ENCODE results near the gene TBC1D8. TPM values are rescaled to one million over a fixed set of nuclear protein-coding genes. Genes with fewer than 3 reads are reported as not detected.

TBC1D8 gene
- total and polyA plus RNA-seq, 3 donors from 2014 or later, result 62.2 to 125 (median 90.1) TPM

DNA sequence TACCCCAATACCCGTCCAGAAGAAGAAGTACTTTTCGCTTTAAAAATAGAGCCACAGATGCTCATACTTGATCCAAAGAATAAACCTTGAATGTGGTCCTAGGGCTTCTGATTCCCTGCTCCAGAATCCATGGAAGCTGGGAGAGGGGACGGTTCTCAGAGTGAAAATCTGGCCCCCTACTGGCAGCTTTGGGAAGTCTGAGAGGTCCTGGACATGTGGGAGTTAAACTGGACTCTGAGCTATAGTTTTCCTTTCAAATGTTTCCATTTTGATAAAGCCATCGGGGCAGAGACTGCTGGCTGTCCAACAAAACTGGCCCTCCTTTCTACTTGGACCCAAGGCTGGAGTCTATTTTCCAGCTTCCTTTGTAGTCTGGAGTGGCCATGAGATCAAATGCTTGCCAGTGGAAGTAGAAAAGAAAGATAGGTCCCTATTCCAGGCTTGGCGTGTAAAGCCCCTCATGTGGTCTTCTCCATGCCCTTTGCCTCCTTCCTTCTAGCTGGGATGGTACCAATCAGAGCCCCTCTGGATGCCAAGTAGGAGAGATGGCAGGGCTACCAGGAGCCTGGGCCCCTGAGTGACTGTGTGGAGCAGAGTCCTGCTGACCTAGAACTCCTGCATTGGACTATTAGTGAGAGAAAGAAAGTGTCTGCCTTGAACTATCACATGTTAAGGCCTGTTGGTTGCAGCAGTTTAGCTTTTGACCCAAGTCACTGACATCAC is 37.7 kb upstream of the TBC1D8 start:
- Histone ChIP-seq H3K4me1 (no peaks in the 10 kb centered on the region), H3K9me3 (no peaks in the 10 kb centered on the region), H3K36me3 (ENCODE audit: low read depth, missing control alignments) (no peaks in the 10 kb centered on the region), H3K27ac (no peak overlapping the region), H3K4me3 (no peak overlapping the region), H3K27me3 (no peaks in the 10 kb centered on the region)
- TF ChIP-seq, protein P1, sequence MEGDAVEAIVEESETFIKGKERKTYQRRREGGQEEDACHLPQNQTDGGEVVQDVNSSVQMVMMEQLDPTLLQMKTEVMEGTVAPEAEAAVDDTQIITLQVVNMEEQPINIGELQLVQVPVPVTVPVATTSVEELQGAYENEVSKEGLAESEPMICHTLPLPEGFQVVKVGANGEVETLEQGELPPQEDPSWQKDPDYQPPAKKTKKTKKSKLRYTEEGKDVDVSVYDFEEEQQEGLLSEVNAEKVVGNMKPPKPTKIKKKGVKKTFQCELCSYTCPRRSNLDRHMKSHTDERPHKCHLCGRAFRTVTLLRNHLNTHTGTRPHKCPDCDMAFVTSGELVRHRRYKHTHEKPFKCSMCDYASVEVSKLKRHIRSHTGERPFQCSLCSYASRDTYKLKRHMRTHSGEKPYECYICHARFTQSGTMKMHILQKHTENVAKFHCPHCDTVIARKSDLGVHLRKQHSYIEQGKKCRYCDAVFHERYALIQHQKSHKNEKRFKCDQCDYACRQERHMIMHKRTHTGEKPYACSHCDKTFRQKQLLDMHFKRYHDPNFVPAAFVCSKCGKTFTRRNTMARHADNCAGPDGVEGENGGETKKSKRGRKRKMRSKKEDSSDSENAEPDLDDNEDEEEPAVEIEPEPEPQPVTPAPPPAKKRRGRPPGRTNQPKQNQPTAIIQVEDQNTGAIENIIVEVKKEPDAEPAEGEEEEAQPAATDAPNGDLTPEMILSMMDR (IDR thresholded peaks at IDR 0.05), result peak in 1 of 3 experiments; percentile 50
- TF ChIP-seq POLR2A (IDR thresholded peaks at IDR 0.05), result no peak
- no peak for DNase-seq
- intact Hi-C loops (cut with DNase I; ENCODE audit: low total_unique reads), result no loop called here
- WGBS, 2 donors, result 67 to 84% methylated on average over 5 of the region's 5 CpGs

DNA sequence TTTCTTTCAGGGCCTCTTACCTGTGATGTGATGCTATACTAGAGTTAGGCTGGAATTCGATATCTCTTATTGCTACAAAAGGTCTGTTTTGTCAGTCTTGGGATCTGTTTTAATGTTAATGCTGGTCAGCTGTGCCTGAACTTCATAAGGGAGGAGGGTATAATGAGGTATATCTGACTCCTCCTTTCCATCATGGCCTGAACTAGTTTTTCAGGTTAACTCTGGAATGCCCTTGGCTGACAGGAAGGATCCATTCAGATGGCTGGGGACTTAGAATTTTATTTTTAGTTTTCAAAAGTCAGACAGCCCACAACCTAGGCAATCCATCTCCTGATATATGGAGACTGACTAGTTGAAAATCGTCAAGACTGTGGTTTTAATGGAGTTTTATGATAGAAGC is 35.9 kb upstream of the TBC1D8 start:
- DNase-seq, result no peak
- Histone ChIP-seq H3K36me3 (ENCODE audit: low read depth, missing control alignments) (no peaks in the 10 kb centered on the region), H3K9me3 (no peaks in the 10 kb centered on the region), H3K27me3 (no peaks in the 10 kb centered on the region), H3K4me1 (no peaks in the 10 kb centered on the region), H3K27ac (no peak overlapping the region), H3K4me3 (no peak overlapping the region)
- intact Hi-C loops (cut with DNase I; ENCODE audit: low total_unique reads), result no loop called here
- TF ChIP-seq POLR2A (IDR thresholded peaks at IDR 0.05), result no peak
- TF ChIP-seq, protein P1 (IDR thresholded peaks at IDR 0.05), result no peak
- 78 to 86% methylated on average over 2 of the region's 2 CpGs for WGBS, 2 donors

DNA sequence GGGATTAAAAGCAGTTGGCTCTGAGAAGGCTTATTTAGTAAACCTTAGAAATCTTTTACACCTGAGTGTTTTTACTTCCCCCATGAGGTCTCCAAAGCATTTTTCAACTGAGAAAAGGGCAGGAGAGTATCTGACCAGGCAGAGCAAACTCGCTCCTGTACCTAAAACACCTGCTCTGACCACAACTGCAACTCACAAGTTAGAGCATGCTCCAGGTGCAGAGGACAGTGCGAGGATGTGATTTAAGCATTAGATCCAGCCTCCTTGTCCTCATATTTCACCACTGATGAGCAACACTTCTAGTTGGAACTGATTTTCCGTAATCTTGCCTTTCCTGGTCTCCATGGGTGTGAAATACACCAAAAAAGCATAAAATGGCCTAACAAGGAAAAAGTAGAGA is 34.5 kb upstream of the TBC1D8 start:
- H3K4me3 ChIP-seq, result no peak overlapping the region
- no peaks in the 10 kb centered on the region for H3K36me3 ChIP-seq (ENCODE audit: low read depth, missing control alignments)
- no peak for DNase-seq
- no peak overlapping the region for H3K27ac ChIP-seq
- no peak for TF ChIP-seq POLR2A (IDR thresholded peaks at IDR 0.05)
- TF ChIP-seq, protein P1 (IDR thresholded peaks at IDR 0.05), result no peak
- H3K9me3 ChIP-seq, result no peaks in the 10 kb centered on the region
- intact Hi-C loops (cut with DNase I; ENCODE audit: low total_unique reads), result no loop called here
- WGBS, 2 donors, result 93 to 96% methylated on average over 3 of the region's 3 CpGs
- H3K4me1 ChIP-seq, result no peaks in the 10 kb centered on the region
- H3K27me3 ChIP-seq, result no peaks in the 10 kb centered on the region

DNA sequence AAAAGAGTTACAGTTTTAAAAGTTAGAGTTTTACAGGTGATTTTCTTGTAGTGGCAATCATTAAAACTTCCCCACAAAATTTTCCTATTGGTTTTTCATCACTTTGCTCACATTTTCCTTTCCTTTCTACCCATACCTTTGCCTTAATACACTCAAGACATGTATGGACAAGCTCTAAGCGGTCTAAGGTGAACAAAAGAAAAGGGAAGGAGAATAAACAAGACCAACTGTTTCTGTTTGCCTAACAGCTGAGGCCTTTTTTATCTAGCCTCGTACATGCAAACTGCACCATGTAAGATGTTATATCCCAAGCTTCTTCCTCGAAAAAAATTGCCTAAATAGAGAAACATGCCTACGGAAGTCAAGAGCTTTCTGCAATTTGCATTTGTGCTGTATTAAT is 33.9 kb upstream of the TBC1D8 start:
- no peak overlapping the region for H3K27ac ChIP-seq
- no peaks in the 10 kb centered on the region for H3K4me1 ChIP-seq
- no peaks in the 10 kb centered on the region for H3K9me3 ChIP-seq
- intact Hi-C loops (cut with DNase I; ENCODE audit: low total_unique reads), result no loop called here
- no peak for DNase-seq
- no peak overlapping the region for H3K4me3 ChIP-seq
- TF ChIP-seq, protein P1 (IDR thresholded peaks at IDR 0.05), result no peak
- no peak for TF ChIP-seq POLR2A (IDR thresholded peaks at IDR 0.05)
- WGBS, 2 donors, result 86 to 87% methylated on average over 4 of the region's 4 CpGs
- no peaks in the 10 kb centered on the region for H3K27me3 ChIP-seq
- H3K36me3 ChIP-seq (ENCODE audit: low read depth, missing control alignments), result no peaks in the 10 kb centered on the region

DNA sequence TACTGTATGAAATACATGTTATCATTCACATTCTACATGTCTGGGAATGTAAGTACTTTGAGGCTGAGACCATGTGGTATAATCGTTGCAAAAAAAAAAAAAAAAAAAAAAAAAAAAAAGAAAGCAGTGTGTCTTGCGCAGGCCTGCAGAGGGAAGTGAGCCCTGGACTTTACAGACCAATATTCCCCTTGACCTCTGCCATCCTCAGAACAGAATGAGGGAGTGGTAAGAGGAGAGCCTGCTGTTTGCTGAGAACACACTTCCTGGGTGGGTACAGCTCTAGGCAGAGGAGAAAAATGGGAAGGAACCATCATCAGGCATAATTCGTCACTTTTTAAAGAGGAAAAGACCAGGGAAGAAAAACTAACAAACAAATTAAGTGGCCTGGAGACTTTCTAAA is 28.8 kb upstream of the TBC1D8 start:
- Histone ChIP-seq H3K27me3 (no peaks in the 10 kb centered on the region), H3K4me3 (no peak overlapping the region), H3K27ac (no peak overlapping the region)

More for the DNA sequence above, 28.8 kb upstream of the TBC1D8 start:
- intact Hi-C loops (cut with DNase I; ENCODE audit: low total_unique reads), result no loop called here
- WGBS, 2 donors, result 58 to 64% methylated on average over 3 of the region's 3 CpGs
- Histone ChIP-seq H3K36me3 (ENCODE audit: low read depth, missing control alignments) (no peaks in the 10 kb centered on the region), H3K9me3 (no peaks in the 10 kb centered on the region), H3K4me1 (no peaks in the 10 kb centered on the region)
- TF ChIP-seq POLR2A (IDR thresholded peaks at IDR 0.05), result no peak
- TF ChIP-seq, protein P1 (IDR thresholded peaks at IDR 0.05), result no peak
- DNase-seq, result peak; percentile 22

All from testis (tissue), 3 donors.